HCT116 (cell line): ENCODE data around the gene SOD3. TPM values are rescaled to one million over a fixed set of nuclear protein-coding genes. Genes with fewer than 3 reads are reported as not detected.

Experiments
- ATAC-seq: fragments of 200-7000 bp; cut with Tn5 transposase; 2 replicates; pipeline ENCODE4 v1.9.1; 2020; ENCODE audit warnings: mild to moderate bottlenecking, moderate library complexity
- BruUV-seq: library from RNA; stranded (reverse); fragments of 400-500 nt; replicated peaks from 2 replicates; lab custom pipeline; 2021; lab: Mats Ljungman, UMichigan
- CTCF ChIA-PET: fragments of 300-600 bp; sonication (Branson Sonifier 250); formaldehyde crosslinking; loops from one replicate; lab custom pipeline; 2021; ENCODE audit warnings: antibody characterized with exemption; lab: Charles Lee
- POLR2A ChIA-PET: fragments of 300-600, 350-600 bp; sonication (Branson Sonifier 250); formaldehyde crosslinking; loops from one replicate; lab custom pipeline; 2021; ENCODE audit warnings: antibody characterized with exemption; lab: Charles Lee
- RAD21 ChIA-PET, 2 experiments: fragments of 300-600 bp; sonication (Branson Sonifier 250); formaldehyde crosslinking; loops; one replicate each; lab custom pipeline; 2023; ENCODE audit warnings: low total read pairs in 2 of 2; ENCODE audit not compliant: uncharacterized antibody in 2 of 2, unreplicated experiment in 2 of 2, low non-redundant PET in 1 of 2; lab: Charles Lee
- DNase-seq: peaks from one replicate; pipeline ENCODE4 v3.0.0-alpha.2; 2010; ENCODE audit warnings: low read depth, low spot score
- H2AFZ ChIP-seq: fragments of 200-600 bp; shearing (Covaris generic), sonication (generic); 2 replicates; pipeline ENCODE4 v1.6.1; 2017; ENCODE audit warnings: low read depth, mixed run types, mixed read lengths, antibody characterized with exemption, low read length; ENCODE audit not compliant: poor library complexity, severe bottlenecking
- H3K27ac ChIP-seq: 2 replicates; pipeline ENCODE4 v1.5.1; 2012; ENCODE audit warnings: low read depth, low read length
- H3K27me3 ChIP-seq: fragments of 200-600 bp; sonication (generic); 2 replicates; pipeline ENCODE4 v1.6.1; 2016; ENCODE audit warnings: mixed run types, low read length, mixed read lengths; ENCODE audit not compliant: insufficient read depth
- H3K36me3 ChIP-seq, 2 experiments: fragments of 200-500 bp in 1 of 2; fragments of 200-600 bp in 1 of 2; sonication (Bioruptor generic) in 1 of 2; sonication (generic) in 1 of 2; 2 replicates each; pipeline versions ENCODE4 v1.5.1 to v1.6.1; 2014 to 2016; ENCODE audit warnings: low read length in 2 of 2, inconsistent platforms in 1 of 2, mixed read lengths in 1 of 2, mixed run types in 1 of 2; ENCODE audit not compliant: insufficient read depth in 2 of 2, control insufficient read depth in 1 of 2
- H3K4me1 ChIP-seq, 2 experiments: fragments of 200-600 bp in 1 of 2; sonication (generic) in 1 of 2; 2 replicates each; pipeline versions ENCODE4 v1.5.1 to v1.6.1; 2012 to 2017; ENCODE audit warnings: low read length in 2 of 2, inconsistent platforms in 1 of 2, mild to moderate bottlenecking in 1 of 2, mixed read lengths in 1 of 2, mixed run types in 1 of 2, moderate library complexity in 1 of 2; ENCODE audit not compliant: insufficient read depth in 2 of 2, control insufficient read depth in 1 of 2
- H3K4me2 ChIP-seq: fragments of 200-600 bp; sonication (generic); 2 replicates; pipeline ENCODE4 v1.6.1; 2017; ENCODE audit warnings: mixed run types, low read length, mixed read lengths
- H3K4me3 ChIP-seq, 2 experiments: fragments of 200-600 bp in 1 of 2; sonication (generic) in 1 of 2; replicated peaks in 1 of 2; 2 replicates each; pipeline ENCODE4 v1.5.1; 2011 to 2016; ENCODE audit warnings: low read length in 2 of 2, control low read depth in 1 of 2, low read depth in 1 of 2, mild to moderate bottlenecking in 1 of 2, mixed read lengths in 1 of 2, mixed run types in 1 of 2
- H3K79me2 ChIP-seq: fragments of 200-600 bp; sonication (generic); 2 replicates; pipeline ENCODE4 v1.6.1; 2017; ENCODE audit warnings: mild to moderate bottlenecking, mixed run types, low read length, moderate library complexity, mixed read lengths; ENCODE audit not compliant: insufficient read depth
- H3K9ac ChIP-seq: fragments of 200-600 bp; sonication (generic); 2 replicates; pipeline ENCODE4 v1.6.1; 2016; ENCODE audit warnings: low read length, mixed read lengths
- H3K9me2 ChIP-seq: fragments of 200-600 bp; sonication (generic), shearing (Covaris generic); 2 replicates; pipeline ENCODE4 v1.6.1; 2017; ENCODE audit warnings: mixed run types, mild to moderate bottlenecking, moderate library complexity; ENCODE audit not compliant: insufficient read depth
- H3K9me3 ChIP-seq, 2 experiments: fragments of 200-500 bp in 1 of 2; fragments of 200-600 bp in 1 of 2; sonication (Bioruptor generic) in 1 of 2; sonication (generic) in 1 of 2; 2 replicates each; pipeline ENCODE4 v1.6.1; 2014 to 2017; ENCODE audit warnings: low read length in 2 of 2, mixed read lengths in 2 of 2, inconsistent platforms in 1 of 2, low read depth in 1 of 2, mild to moderate bottlenecking in 1 of 2, mixed run types in 1 of 2, moderate library complexity in 1 of 2; ENCODE audit not compliant: control insufficient read depth in 1 of 2, insufficient read depth in 1 of 2
- H4K20me1 ChIP-seq: fragments of 200-600 bp; sonication (generic), shearing (Covaris generic); 2 replicates; pipeline ENCODE4 v1.6.1; 2017; ENCODE audit warnings: mixed run types, mild to moderate bottlenecking, moderate library complexity; ENCODE audit not compliant: insufficient read depth
- ATF3 ChIP-seq: IDR thresholded peaks from 2 replicates; pipeline ENCODE4 v1.6.1; 2012
- CBX3 ChIP-seq: IDR thresholded peaks from 2 replicates; pipeline ENCODE4 v1.6.1; 2012; ENCODE audit warnings: low read depth
- CEBPB ChIP-seq: IDR thresholded peaks from 2 replicates; pipeline ENCODE4 v1.6.1; 2012; ENCODE audit warnings: low read depth
- EGR1 ChIP-seq: IDR thresholded peaks from 2 replicates; pipeline ENCODE4 v1.6.1; 2012; ENCODE audit warnings: low read depth
- ELF1 ChIP-seq: IDR thresholded peaks from 2 replicates; pipeline ENCODE4 v1.6.1; 2012; ENCODE audit warnings: low read depth, borderline replicate concordance
- EZH2phosphoT487 ChIP-seq: fragments of 200-600 bp; IDR thresholded peaks from 2 replicates; pipeline ENCODE4 v1.6.1; 2018; ENCODE audit warnings: antibody characterized with exemption, borderline replicate concordance
- FOSL1 ChIP-seq: IDR thresholded peaks from 2 replicates; pipeline ENCODE4 v1.6.1; 2012; ENCODE audit warnings: low read depth
- POLR2A ChIP-seq: IDR thresholded peaks from 2 replicates; pipeline ENCODE4 v1.7.0; 2011; ENCODE audit warnings: borderline replicate concordance; ENCODE audit not compliant: insufficient read depth, insufficient read length; ENCODE audit errors: extremely low read depth
- POLR2AphosphoS5 ChIP-seq: IDR thresholded peaks from 2 replicates; pipeline ENCODE4 v1.6.1; 2011; ENCODE audit warnings: mild to moderate bottlenecking, low read depth, low read length, moderate library complexity
- RAD21 ChIP-seq: IDR thresholded peaks from 2 replicates; pipeline ENCODE4 v1.6.1; 2012; ENCODE audit warnings: low read depth, mild to moderate bottlenecking
- REST ChIP-seq: IDR thresholded peaks from 2 replicates; pipeline ENCODE4 v1.6.1; 2012; ENCODE audit warnings: low read depth
- SIN3A ChIP-seq: IDR thresholded peaks from 2 replicates; pipeline ENCODE4 v1.6.1; 2012; ENCODE audit warnings: low read depth
- TCF7L2 ChIP-seq: IDR thresholded peaks from 2 replicates; pipeline ENCODE4 v1.7.0; 2011; ENCODE audit warnings: borderline replicate concordance, inconsistent platforms; ENCODE audit not compliant: insufficient read depth, insufficient read length; ENCODE audit errors: extremely low read depth
- YY1 ChIP-seq: IDR thresholded peaks from 2 replicates; pipeline ENCODE4 v1.6.1; 2011; ENCODE audit warnings: low read length, low read depth, moderate library complexity, mild to moderate bottlenecking; ENCODE audit not compliant: insufficient replicate concordance; ENCODE audit errors: extremely low read depth
- ZBTB33 ChIP-seq: IDR thresholded peaks from 2 replicates; pipeline ENCODE4 v1.6.1; 2011; ENCODE audit warnings: mild to moderate bottlenecking, low read length, moderate library complexity; ENCODE audit not compliant: insufficient replicate concordance; ENCODE audit errors: extremely low read depth
- intact Hi-C: fragments of 100-400 bp; cut with micrococcal nuclease; formaldehyde crosslinking; loops from 2 replicates; pipeline ENCODE4 v1.10.0; 2022
- total RNA-seq: library from RNA; stranded (reverse); gene quantifications from one replicate; pipeline ENCODE4 v1.2.1, GENCODE V29; 2021; ENCODE audit not compliant: unreplicated experiment

The SOD3 gene
- total RNA-seq, 1 experiment from 2014 or later = 0.25 TPM

GRCh38 chr4:24775750-24776149, 19.6 kb upstream of the SOD3 start:
- H3K4me2 ChIP-seq = no peak overlapping the region
- H3K4me1 ChIP-seq = peaks cover 0 to 1% of the 10 kb centered on the region in 2 experiments; a peak in 1 of 4 replicates
- H3K4me3 ChIP-seq = no peak overlapping the region
- intact Hi-C loops = no loop called here
- BruUV-seq = no TSS peak
- H3K36me3 ChIP-seq = no peaks in the 10 kb centered on the region
- RAD21 ChIA-PET = no interaction called here
- TF ChIP-seq ELF1 (no peak), POLR2AphosphoS5 (no peak), ATF3 (no peak), EGR1 (no peak), REST (no peak), SIN3A (no peak), CEBPB (no peak), POLR2A (no peak), CBX3 (no peak), EZH2phosphoT487 (no peak), FOSL1 (no peak), YY1 (no peak), RAD21 (no peak), TCF7L2 (no peak), ZBTB33 (no peak)
- no peak overlapping the region for H2AFZ ChIP-seq
- H3K9me3 ChIP-seq = no peaks in the 10 kb centered on the region
- H4K20me1 ChIP-seq = no peaks in the 10 kb centered on the region
- ATAC-seq (no peak), DNase-seq (no peak)
- H3K9me2 ChIP-seq = no peaks in the 10 kb centered on the region
- H3K79me2 ChIP-seq = no peaks in the 10 kb centered on the region
- H3K9ac ChIP-seq = no peak overlapping the region
- CTCF ChIA-PET = no interaction called here
- peaks cover 7% of the 10 kb centered on the region; the same call in 1 of the 2 replicates for H3K27me3 ChIP-seq
- POLR2A ChIA-PET = no interaction called here
- H3K27ac ChIP-seq = no peak overlapping the region
